Measurements from ENCODE around the gene CHMP4B.

- TF ChIP-seq CTCF (IDR thresholded peaks at IDR 0.05) = no peak
- TF ChIP-seq POLR2A (IDR thresholded peaks at IDR 0.05) = no peak
Observed at GRCh38 chr20:33859157-33859695, 48.1 kb downstream of the CHMP4B start.

Measured in adrenal gland (tissue), 5 donors.